GM19035 (cell line): ENCODE results near the gene BHLHE23.

Source experiments
- ATAC-seq: cut with Tn5 transposase; IDR thresholded peaks from one replicate; pipeline ENCODE4 v1.9.1; 2021; ENCODE audit not compliant: unreplicated experiment

BHLHE23 gene

GRCh38 chr20:62993856-62994494 lies 12.8 kb downstream of the BHLHE23 start:
- no peak for ATAC-seq

- ATAC-seq, result no peak
These were observed 14.9 kb downstream of the BHLHE23 start for GRCh38 chr20:62991863-62992262.

GRCh38 chr20:62991196-62991807 lies 15.5 kb downstream of the BHLHE23 start:
- no peak for ATAC-seq

DNA sequence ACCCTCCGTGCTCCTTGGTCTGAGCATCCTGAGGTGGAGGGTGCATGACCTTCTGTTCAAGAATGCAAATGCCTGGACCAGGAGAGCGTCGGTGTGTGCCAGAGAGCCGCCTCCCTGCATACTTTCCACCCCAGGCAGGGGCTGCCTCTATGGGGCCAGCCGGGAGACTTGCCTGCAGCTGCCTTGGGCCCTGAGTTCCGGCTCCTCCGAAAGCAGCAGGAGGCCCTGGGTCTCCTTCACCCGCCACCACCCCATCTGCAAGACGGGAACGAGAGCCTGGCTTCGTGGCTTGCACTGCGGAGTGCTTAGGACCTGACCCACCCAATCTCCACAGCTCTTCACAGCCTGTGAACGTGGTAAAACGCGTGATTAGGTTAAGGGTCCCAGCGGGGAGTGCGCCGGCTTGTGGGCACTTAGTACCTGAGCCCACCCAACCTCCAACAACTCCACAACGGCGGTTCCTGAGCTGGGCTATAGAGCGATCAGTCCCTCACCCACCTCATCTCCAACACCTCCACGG lies 16.4 kb downstream of the BHLHE23 start:
- no peak for ATAC-seq

DNA sequence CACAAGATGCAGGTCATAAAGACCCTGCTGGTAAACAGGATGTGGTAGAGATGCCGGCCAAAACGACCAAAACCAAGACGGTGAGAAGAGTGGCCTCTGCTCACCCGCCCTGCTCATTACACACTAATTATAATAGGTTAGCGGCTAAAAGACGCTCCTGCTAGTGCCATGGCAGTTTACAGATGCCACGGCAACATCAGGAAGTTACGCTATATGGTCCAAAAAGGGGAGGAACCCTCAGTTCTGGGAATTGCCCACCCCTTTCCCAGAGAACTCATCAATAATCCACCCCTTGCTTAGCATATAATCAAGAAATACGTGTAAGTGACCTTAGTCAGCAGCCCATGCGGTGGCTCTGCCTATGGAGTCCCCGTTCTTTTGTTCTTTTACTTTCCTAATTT lies 17.6 kb downstream of the BHLHE23 start:
- no peak for ATAC-seq

- no peak for ATAC-seq
These were observed 19.6 kb downstream of the BHLHE23 start for GRCh38 chr20:62987114-62987513.

DNA sequence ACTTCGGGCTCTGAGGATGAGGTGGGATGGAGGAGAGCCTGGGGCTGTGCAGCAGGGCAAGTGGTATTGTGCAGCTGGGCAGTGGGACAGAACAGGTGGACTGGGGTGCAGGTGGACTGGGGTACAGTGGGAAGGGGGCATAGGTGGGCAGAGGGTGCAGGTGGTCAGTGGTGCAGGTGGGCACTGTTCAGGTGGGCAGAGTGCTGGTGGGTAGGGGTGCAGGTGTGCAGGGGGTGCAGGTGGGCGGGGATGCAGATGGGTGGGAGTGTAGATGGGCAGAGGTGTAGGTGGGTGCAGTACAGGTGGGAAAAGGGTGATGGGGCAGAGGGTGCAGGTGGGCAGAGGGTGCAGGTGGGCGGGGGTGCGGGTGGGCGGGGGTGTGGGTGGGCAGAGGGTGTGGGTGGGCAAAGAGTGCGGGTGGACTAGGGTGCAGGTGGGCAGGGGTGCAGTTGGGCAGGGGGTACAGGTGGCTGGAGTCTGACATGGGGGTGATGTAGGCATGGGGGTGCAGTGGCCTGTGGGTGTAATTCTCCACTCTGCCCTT lies 20.4 kb downstream of the BHLHE23 start:
- ATAC-seq, result no peak

GRCh38 chr20:62985444-62985778 lies 21.4 kb downstream of the BHLHE23 start:
- no peak for ATAC-seq

GRCh38 chr20:62984666-62985443 lies 21.9 kb downstream of the BHLHE23 start:
- ATAC-seq, result no peak

DNA sequence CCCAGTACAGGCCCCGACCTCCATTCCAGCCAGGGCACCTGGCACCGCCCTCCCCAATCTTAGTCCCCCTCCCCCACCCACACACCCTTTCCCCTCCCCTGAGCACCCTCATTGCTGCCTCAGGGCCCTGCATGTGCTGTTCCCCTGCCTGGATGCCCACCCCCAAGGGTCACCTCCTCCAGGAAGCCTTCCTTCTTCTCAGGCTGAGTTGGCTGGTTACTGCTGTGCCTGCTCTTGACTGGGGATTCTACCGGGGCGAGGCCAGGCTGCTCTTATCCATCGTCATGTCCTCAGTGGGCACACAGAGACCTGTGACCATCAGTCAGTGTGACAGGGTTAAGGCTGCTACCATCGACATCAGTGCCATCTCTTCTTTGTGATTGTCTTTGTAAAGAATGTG lies 23.6 kb downstream of the BHLHE23 start:
- ATAC-seq, result no peak

- ATAC-seq, result no peak
These were observed 24.4 kb downstream of the BHLHE23 start for GRCh38 chr20:62982124-62983075.

- no peak for ATAC-seq
These were observed 25.8 kb downstream of the BHLHE23 start for GRCh38 chr20:62980970-62981369.

DNA sequence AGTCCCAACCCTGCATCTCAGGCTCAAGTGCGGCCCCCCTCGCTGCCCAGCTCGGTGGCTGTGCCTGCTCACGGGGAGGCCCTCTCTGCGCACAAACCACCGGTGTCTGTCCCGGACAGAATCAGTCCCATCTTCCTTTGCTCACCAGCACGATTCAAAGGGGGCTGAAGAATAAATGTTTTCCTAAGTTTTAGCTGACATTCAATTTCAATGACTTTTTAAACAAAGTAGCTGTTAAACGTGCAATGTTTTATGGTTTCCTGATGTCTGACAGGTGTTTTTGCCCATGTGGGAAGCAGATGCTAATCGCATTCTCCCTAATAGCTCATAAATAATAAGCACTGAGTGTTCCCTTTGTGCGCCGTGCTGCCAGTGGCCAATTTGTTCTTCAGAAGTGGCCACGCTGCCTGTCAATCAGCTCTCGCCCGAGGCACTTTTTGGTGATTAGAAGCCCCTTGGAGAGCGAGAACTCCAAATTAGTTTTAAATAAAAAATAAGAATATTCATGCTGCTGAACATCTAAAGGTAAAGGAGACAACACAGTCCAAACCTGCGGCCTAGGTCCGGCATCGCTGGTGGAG lies 26.3 kb downstream of the BHLHE23 start:
- ATAC-seq, result no peak

- no peak for ATAC-seq
These were observed 26.8 kb downstream of the BHLHE23 start for GRCh38 chr20:62979876-62980373.

DNA sequence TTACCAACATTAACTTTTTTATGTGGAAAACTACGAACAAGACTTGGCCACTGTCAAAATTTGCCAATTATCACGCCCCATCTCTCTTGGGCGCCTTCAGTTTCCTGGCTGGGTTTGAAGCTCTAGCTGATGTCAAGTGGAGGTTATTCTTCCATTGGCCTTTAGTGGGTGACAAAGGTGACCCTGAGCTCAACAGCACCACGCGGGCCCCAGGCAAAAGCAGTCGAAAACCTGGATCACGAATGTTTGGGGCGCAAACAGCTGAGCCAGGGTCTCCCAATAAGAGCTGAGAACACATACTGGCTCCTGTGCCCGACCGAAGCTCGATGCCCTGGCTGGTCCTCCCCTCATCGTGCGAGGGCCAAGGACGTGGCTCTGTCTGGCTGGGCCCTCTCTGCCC lies 27.5 kb downstream of the BHLHE23 start:
- ATAC-seq, result no peak

- ATAC-seq, result no peak
These were observed 28.2 kb downstream of the BHLHE23 start for GRCh38 chr20:62978561-62978943.

GRCh38 chr20:62977613-62978560 lies 28.9 kb downstream of the BHLHE23 start:
- ATAC-seq, result peak; percentile 58

- no peak for ATAC-seq
These were observed 29.9 kb downstream of the BHLHE23 start for GRCh38 chr20:62976886-62977285.
